Measurements from ENCODE around the gene NOVA1.

- TF ChIP-seq CTCF (IDR thresholded peaks at IDR 0.05) (no peak), POLR2A (IDR thresholded peaks at IDR 0.05) (no peak)
These were observed 113.3 kb downstream of the NOVA1 start for GRCh38 chr14:26484562-26484961.
